ENCODE data around the gene RUSF1. TPM values are rescaled to one million over a fixed set of nuclear protein-coding genes. Genes with fewer than 3 reads are reported as not detected.

RUSF1 gene
- total and polyA plus RNA-seq, 7 donors, result 6.9 to 16.2 (median 10.8) TPM

DNA sequence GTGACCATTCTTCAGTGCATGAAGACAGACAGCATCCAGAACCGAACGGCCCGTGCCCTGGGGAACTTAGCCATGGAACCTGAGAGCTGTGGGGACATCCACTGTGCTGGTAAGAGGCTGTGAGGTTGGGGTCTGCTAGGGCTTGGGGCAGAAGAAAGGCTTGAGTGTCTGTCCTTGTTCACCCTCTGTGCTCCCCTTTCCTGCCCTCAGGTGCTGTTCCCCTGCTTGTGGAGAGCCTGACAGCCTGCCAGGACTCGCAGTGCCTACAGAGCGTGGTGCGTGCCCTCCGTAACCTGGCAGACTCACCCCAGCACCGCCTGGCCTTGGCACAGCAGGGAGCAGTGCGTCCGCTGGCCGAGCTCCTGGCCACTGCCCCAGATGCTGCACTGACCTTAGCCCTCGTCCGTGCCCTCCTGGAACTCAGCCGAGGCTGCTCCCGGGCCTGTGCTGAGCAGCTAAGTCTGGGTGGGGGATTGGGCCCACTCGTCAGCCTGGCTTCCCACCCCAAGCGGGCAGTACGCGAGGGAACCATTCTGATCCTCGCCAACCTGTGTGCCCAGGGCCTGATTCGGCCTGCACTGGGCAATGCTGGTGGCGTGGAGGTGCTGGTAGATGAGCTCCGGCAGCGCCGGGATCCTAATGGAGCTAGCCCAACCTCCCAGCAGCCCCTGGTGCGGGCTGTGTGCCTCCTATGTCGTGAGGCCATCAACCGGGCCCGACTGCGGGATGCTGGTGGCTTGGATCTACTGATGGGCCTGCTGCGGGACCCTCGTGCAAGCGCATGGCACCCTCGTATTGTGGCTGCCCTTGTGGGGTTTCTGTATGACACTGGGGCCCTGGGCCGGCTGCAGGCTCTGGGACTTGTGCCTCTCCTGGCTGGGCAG lies 46.0 kb downstream of the RUSF1 start:
- Histone ChIP-seq H3K36me3 (ENCODE audit: insufficient read depth in 1 of 2, low read depth in 1 of 2) (peaks cover 7 to 65% of the 10 kb centered on the region in 2 donors), H3K27me3 (ENCODE audit: insufficient read depth in 3 of 3, low read length in 2 of 3) (no peaks in the 10 kb centered on the region), H3K4me3 (no peak overlapping the region), H3K27ac (no peak overlapping the region), H3K9me3 (no peaks in the 10 kb centered on the region), H3K4me1 (peaks cover 25% of the 10 kb centered on the region)
- WGBS, 3 donors, result 89 to 93% (median 89%) methylated on average over 35 of the region's 35 CpGs
- TF ChIP-seq, protein P1, sequence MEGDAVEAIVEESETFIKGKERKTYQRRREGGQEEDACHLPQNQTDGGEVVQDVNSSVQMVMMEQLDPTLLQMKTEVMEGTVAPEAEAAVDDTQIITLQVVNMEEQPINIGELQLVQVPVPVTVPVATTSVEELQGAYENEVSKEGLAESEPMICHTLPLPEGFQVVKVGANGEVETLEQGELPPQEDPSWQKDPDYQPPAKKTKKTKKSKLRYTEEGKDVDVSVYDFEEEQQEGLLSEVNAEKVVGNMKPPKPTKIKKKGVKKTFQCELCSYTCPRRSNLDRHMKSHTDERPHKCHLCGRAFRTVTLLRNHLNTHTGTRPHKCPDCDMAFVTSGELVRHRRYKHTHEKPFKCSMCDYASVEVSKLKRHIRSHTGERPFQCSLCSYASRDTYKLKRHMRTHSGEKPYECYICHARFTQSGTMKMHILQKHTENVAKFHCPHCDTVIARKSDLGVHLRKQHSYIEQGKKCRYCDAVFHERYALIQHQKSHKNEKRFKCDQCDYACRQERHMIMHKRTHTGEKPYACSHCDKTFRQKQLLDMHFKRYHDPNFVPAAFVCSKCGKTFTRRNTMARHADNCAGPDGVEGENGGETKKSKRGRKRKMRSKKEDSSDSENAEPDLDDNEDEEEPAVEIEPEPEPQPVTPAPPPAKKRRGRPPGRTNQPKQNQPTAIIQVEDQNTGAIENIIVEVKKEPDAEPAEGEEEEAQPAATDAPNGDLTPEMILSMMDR (IDR thresholded peaks at IDR 0.05), result no peak
- intact Hi-C loops (cut with DNase I), result loop anchor here in 1 of 2 donors (10.0 kb wide), 2 partner anchors 243 to 403 kb away; no protein-coding TSS in a partner anchor
- DNase-seq, result peak in 1 of 2 donors; percentile 59
- ATAC-seq, result no peak

DNA sequence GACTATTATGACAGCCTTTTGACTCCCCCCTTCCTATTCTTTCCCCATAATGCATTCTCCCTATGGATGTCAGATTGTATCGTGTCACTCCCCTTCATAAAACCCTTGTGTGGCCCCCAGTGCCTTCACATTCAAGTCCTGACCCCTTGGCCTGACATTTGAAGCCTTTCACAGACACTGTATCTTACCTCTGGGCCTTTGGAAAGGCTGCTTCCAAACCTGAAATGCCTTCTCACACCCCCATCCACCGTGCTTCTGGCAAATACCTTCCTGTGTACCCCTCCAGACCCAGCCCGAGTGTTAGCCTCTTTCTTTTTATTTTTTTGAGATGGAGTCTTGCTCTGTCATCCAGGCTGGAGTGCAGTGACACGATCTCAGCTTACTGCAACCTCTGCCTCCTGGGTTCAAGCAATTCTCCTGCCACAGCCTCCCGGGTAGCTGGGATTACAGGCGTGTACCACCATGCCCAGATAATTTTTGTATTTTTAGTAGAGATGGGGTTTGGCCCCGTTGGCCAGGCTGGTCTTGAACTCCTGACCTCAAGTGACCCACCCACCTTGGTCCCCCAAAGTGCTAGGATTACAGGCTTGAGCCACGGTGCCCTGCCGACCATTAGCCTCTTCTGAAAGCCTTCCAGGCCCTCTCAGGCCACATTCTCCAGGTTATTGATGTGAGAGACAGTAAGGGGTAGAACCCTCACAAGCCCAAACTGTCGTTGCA lies 46.8 kb downstream of the RUSF1 start:
- intact Hi-C loops (cut with DNase I), result loop anchor here in 1 of 2 donors (10.0 kb wide), 2 partner anchors 243 to 403 kb away; no protein-coding TSS in a partner anchor
- DNase-seq, result peak in 1 of 2 donors; percentile 39

DNA sequence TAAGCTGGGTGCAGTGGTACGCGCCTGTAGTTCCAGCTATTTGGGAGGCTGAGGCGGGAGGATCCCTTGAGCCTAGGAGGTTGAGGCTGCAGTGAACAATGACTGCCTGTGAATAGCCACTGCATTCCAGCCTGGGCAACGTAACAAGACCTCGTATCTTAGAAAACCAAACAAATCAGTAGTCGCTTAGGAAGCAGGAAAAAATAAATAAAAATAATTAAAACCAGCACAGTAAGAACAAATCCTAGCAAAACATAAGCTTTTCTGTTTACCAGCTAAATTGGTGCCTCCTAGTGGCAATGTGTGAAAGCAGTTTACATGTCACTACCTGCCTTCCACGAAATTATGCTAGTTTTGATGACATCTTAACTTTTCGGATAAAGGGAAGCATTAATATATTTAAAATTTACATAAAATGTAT lies 47.6 kb downstream of the RUSF1 start:
- no peak for ATAC-seq
- H3K4me3 ChIP-seq, result peak overlapping the region; percentile 98
- no peaks in the 10 kb centered on the region for H3K27me3 ChIP-seq (ENCODE audit: insufficient read depth in 3 of 3, low read length in 2 of 3)
- intact Hi-C loops (cut with DNase I), result loop anchor here in 1 of 2 donors (10.0 kb wide), 2 partner anchors 244 to 404 kb away; no protein-coding TSS in a partner anchor
- H3K9me3 ChIP-seq, result no peaks in the 10 kb centered on the region
- peaks cover 41% of the 10 kb centered on the region for H3K4me1 ChIP-seq
- DNase-seq, result peak in 1 of 2 donors; percentile 53
- 58 to 61% (median 60%) methylated on average over 8 of the region's 8 CpGs for WGBS, 3 donors
- TF ChIP-seq, protein P1 (IDR thresholded peaks at IDR 0.05), result peak; percentile 48
- peaks cover 9 to 49% of the 10 kb centered on the region in 2 donors for H3K36me3 ChIP-seq (ENCODE audit: insufficient read depth in 1 of 2, low read depth in 1 of 2)
- H3K27ac ChIP-seq, result peak overlapping the region; percentile 100

More for the DNA sequence above, 46.8 kb downstream of the RUSF1 start:
- Histone ChIP-seq H3K27me3 (ENCODE audit: insufficient read depth in 3 of 3, low read length in 2 of 3) (no peaks in the 10 kb centered on the region), H3K9me3 (no peaks in the 10 kb centered on the region), H3K4me3 (no peak overlapping the region), H3K4me1 (peaks cover 33% of the 10 kb centered on the region), H3K36me3 (ENCODE audit: insufficient read depth in 1 of 2, low read depth in 1 of 2) (peaks cover 9 to 57% of the 10 kb centered on the region in 2 donors), H3K27ac (no peak overlapping the region)
- WGBS, 3 donors, result 82 to 87% (median 85%) methylated on average over 10 of the region's 10 CpGs
- no peak for ATAC-seq
- TF ChIP-seq, protein P1 (IDR thresholded peaks at IDR 0.05), result no peak

DNA sequence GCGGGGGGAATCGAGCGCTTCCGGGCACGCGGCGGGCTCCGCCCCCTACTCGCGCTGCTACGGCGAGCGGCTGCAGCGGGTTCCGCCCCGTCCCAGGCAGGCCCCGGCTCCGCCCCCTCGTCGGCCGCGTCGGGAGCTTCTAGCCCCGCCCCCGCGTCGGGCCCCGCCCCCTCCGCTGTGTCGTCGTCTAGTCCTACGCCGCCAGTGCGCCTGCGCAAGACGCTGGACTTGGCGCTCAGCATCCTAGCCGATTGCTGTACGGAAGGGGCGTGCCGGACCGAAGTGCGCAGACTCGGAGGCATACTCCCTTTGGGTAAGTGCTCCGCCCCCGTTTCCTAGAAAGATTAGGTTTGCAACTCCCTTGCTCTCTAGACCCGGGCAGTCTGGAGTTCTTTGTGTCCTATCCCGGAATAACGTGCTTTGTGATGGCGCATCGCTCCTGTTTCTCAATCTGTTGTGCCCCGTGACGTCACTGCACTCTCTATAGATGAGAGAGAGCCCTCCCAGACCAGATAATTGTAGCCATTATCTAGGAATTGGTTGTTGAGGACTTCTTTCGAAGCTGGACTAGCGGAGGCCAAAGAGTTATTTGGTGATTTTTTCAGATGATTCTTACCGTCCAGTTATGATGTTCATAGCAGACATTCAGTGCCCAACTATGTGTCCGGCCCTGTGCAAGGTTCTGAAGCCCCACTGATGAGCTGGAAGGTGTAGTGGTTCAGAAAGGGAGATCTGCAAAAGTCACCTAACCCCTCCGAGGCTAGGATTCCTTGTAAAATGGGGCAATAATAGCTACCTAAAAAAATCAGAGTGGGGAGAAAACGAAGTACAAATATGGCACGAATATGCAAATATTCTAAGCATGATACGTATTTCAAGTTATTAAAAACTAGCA lies 48.3 kb downstream of the RUSF1 start:
- H3K27me3 ChIP-seq (ENCODE audit: insufficient read depth in 3 of 3, low read length in 2 of 3), result no peaks in the 10 kb centered on the region
- 2 to 3% (median 2%) methylated on average over 46 to 61 of the region's 61 CpGs for WGBS, 3 donors
- no peaks in the 10 kb centered on the region for H3K9me3 ChIP-seq
- DNase-seq (peak; percentile 100), ATAC-seq (peak; percentile 81 to 87 (median 83))
- peak overlapping the region; percentile 98 for H3K4me3 ChIP-seq
- intact Hi-C loops (cut with DNase I), result loop anchor here (2.0 to 10.0 kb wide), 4 partner anchors 49 to 405 kb away; partner anchors contain the start of genes PYDC1 (in 1 of the 2), RUSF1 (in 1 of the 2) and TRIM72 (in 1 of the 2)
- H3K27ac ChIP-seq, result peak overlapping the region; percentile 100
- H3K36me3 ChIP-seq (ENCODE audit: insufficient read depth in 1 of 2, low read depth in 1 of 2), result peaks cover 9 to 42% of the 10 kb centered on the region in 2 donors
- TF ChIP-seq, protein P1 (IDR thresholded peaks at IDR 0.05), result no peak
- peaks cover 47% of the 10 kb centered on the region for H3K4me1 ChIP-seq

Measured in psoas muscle (tissue), 8 donors.